PC-9 (cell line): ENCODE results near the gene RIC3. TPM values are rescaled to one million over a fixed set of nuclear protein-coding genes. Genes with fewer than 3 reads are reported as not detected.

Source experiments
- BruUV-seq: library from RNA; stranded (reverse); fragments of 400-500 nt; replicated peaks from 2 replicates; lab custom pipeline; 2021; lab: Mats Ljungman, UMichigan
- CTCF ChIA-PET: fragments of 300-600 bp; sonication (Branson Sonifier 250); formaldehyde crosslinking; loops from one replicate; lab custom pipeline; 2022; ENCODE audit warnings: antibody characterized with exemption; lab: Charles Lee
- POLR2A ChIA-PET: fragments of 300-600 bp; sonication (Branson Sonifier 250); formaldehyde crosslinking; loops from one replicate; lab custom pipeline; 2022; ENCODE audit warnings: antibody characterized with exemption; ENCODE audit not compliant: unreplicated experiment; lab: Charles Lee
- DNase-seq, 2 experiments: peaks; one replicate each; pipeline versions ENCODE4 v3.0.0 to v3.0.0-alpha.2; 2015 to 2022; ENCODE audit warnings: mixed read lengths in 1 of 2
- H2AFZ ChIP-seq: fragments of 200-600 bp; sonication (generic); 2 replicates; pipeline ENCODE4 v1.8.1; 2017; ENCODE audit warnings: antibody characterized with exemption
- H3F3A ChIP-seq: fragments of 200-600 bp; sonication (generic); 2 replicates; pipeline ENCODE4 v1.8.1; 2017; ENCODE audit warnings: antibody characterized with exemption, mild to moderate bottlenecking, low read depth; ENCODE audit not compliant: insufficient read depth
- H3K27ac ChIP-seq: fragments of 200-600 bp; sonication (generic); 2 replicates; pipeline ENCODE4 v1.6.1; 2016; ENCODE audit warnings: mixed run types
- H3K27me3 ChIP-seq: fragments of 200-600 bp; sonication (generic); 2 replicates; pipeline ENCODE4 v1.6.1; 2016; ENCODE audit warnings: low read depth, mixed run types; ENCODE audit not compliant: insufficient read depth
- H3K36me3 ChIP-seq: fragments of 200-600 bp; sonication (generic); 2 replicates; pipeline ENCODE4 v1.6.1; 2016; ENCODE audit warnings: low read depth, mixed run types
- H3K4me1 ChIP-seq: fragments of 200-600 bp; sonication (generic); replicated peaks from 2 replicates; pipeline ENCODE4 v1.6.1; 2016; ENCODE audit warnings: mixed run types; ENCODE audit not compliant: insufficient read depth
- H3K4me2 ChIP-seq: fragments of 200-600 bp; sonication (generic); 2 replicates; pipeline ENCODE4 v1.6.1; 2017; ENCODE audit warnings: mixed run types
- H3K4me3 ChIP-seq: fragments of 200-600 bp; sonication (generic); 2 replicates; pipeline ENCODE4 v1.6.1; 2016; ENCODE audit warnings: mixed run types
- H3K79me2 ChIP-seq: fragments of 200-600 bp; sonication (generic); 2 replicates; pipeline ENCODE4 v1.6.1; 2017; ENCODE audit warnings: low read depth, mixed run types
- H3K9me2 ChIP-seq: fragments of 200-600 bp; sonication (generic); 2 replicates; pipeline ENCODE4 v1.8.1; 2017; ENCODE audit warnings: mild to moderate bottlenecking; ENCODE audit not compliant: insufficient read depth
- H3K9me3 ChIP-seq: fragments of 200-600 bp; sonication (generic); 2 replicates; pipeline ENCODE4 v1.8.1; 2016; ENCODE audit warnings: low read depth; ENCODE audit not compliant: insufficient read depth
- H4K20me1 ChIP-seq: fragments of 200-600 bp; sonication (generic); 2 replicates; pipeline ENCODE4 v1.8.1; 2017; ENCODE audit not compliant: insufficient read depth
- EZH2 ChIP-seq: fragments of 200-600 bp; sonication (generic); IDR thresholded peaks from 2 replicates; pipeline ENCODE4 v1.8.0; 2017; ENCODE audit warnings: antibody characterized with exemption, low read depth
- intact Hi-C: fragments of 100-400 bp; cut with micrococcal nuclease; formaldehyde crosslinking; loops from one replicate; pipeline ENCODE4 v1.10.0; 2022; ENCODE audit not compliant: unreplicated experiment
- total RNA-seq: library from RNA; stranded (reverse); gene quantifications from 2 replicates; pipeline ENCODE4 v1.2.3, GENCODE V29; 2021
- TF ChIP-seq, protein P1 (sequence below): fragments of 200-600 bp; sonication (generic); conservative IDR thresholded peaks from 2 replicates; pipeline ENCODE4 v1.6.1; 2017; ENCODE audit warnings: mixed run types, antibody characterized with exemption, mild to moderate bottlenecking, moderate library complexity

The RIC3 gene
- total RNA-seq, 1 experiment from 2014 or later = not detected

GRCh38 chr11:8108421-8108820 lies 60.4 kb downstream of the RIC3 start:
- no peaks in the 10 kb centered on the region for H3F3A ChIP-seq
- ChIA-PET CTCF (interaction anchor here (0.9 kb wide), 1 partner anchor 9 kb away, joined by 4 read pairs; no protein-coding TSS in a partner anchor), POLR2A (no interaction called here)
- no peak for TF ChIP-seq EZH2
- TF ChIP-seq, protein P1, sequence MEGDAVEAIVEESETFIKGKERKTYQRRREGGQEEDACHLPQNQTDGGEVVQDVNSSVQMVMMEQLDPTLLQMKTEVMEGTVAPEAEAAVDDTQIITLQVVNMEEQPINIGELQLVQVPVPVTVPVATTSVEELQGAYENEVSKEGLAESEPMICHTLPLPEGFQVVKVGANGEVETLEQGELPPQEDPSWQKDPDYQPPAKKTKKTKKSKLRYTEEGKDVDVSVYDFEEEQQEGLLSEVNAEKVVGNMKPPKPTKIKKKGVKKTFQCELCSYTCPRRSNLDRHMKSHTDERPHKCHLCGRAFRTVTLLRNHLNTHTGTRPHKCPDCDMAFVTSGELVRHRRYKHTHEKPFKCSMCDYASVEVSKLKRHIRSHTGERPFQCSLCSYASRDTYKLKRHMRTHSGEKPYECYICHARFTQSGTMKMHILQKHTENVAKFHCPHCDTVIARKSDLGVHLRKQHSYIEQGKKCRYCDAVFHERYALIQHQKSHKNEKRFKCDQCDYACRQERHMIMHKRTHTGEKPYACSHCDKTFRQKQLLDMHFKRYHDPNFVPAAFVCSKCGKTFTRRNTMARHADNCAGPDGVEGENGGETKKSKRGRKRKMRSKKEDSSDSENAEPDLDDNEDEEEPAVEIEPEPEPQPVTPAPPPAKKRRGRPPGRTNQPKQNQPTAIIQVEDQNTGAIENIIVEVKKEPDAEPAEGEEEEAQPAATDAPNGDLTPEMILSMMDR = no peak
- BruUV-seq = no TSS peak
- H3K4me1 ChIP-seq = no peaks in the 10 kb centered on the region
- no peak overlapping the region for H3K4me3 ChIP-seq
- H3K79me2 ChIP-seq = no peaks in the 10 kb centered on the region
- H3K36me3 ChIP-seq = no peaks in the 10 kb centered on the region
- H3K27me3 ChIP-seq = no peaks in the 10 kb centered on the region
- no peak overlapping the region for H2AFZ ChIP-seq
- H3K9me2 ChIP-seq = no peaks in the 10 kb centered on the region
- intact Hi-C loops = no loop called here
- no peak for DNase-seq
- H3K4me2 ChIP-seq = no peak overlapping the region
- no peaks in the 10 kb centered on the region for H3K9me3 ChIP-seq
- H4K20me1 ChIP-seq = no peaks in the 10 kb centered on the region
- H3K27ac ChIP-seq = no peak overlapping the region

DNA sequence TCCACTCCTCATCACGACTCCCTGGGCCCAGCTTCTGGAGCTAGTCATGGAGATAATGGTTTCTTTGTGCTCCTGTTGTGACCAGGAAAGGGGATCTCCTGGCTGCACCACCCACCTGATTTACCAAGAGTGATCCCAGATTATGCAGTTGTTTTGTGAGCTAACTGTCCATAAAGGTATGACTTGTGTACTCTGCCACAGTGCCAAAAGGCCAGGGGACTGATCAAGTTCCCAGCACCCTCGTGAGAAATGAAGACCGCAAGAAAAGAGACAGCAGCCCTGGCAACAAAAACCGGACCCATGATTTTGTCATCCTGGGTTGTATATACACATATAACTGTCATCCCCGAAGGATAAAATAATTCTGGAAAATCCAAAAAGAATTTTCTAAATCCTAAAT lies 61.2 kb downstream of the RIC3 start:
- Histone ChIP-seq H3K79me2 (no peaks in the 10 kb centered on the region), H3F3A (no peaks in the 10 kb centered on the region), H4K20me1 (no peaks in the 10 kb centered on the region), H3K27ac (no peak overlapping the region), H3K4me1 (no peaks in the 10 kb centered on the region), H3K4me3 (no peak overlapping the region), H3K9me2 (no peaks in the 10 kb centered on the region), H3K27me3 (no peaks in the 10 kb centered on the region), H2AFZ (no peak overlapping the region), H3K9me3 (no peaks in the 10 kb centered on the region), H3K4me2 (no peak overlapping the region), H3K36me3 (no peaks in the 10 kb centered on the region)
- DNase-seq = no peak
- TF ChIP-seq, protein P1 = no peak
- no peak for TF ChIP-seq EZH2
- CTCF ChIA-PET = no interaction called here
- intact Hi-C loops = no loop called here
- BruUV-seq = no TSS peak
- POLR2A ChIA-PET = no interaction called here

- Histone ChIP-seq H4K20me1 (no peaks in the 10 kb centered on the region), H3K79me2 (no peaks in the 10 kb centered on the region), H3K4me2 (no peak overlapping the region), H2AFZ (no peak overlapping the region), H3K9me2 (no peaks in the 10 kb centered on the region), H3K27me3 (no peaks in the 10 kb centered on the region), H3K4me3 (no peak overlapping the region), H3K27ac (no peak overlapping the region), H3F3A (no peaks in the 10 kb centered on the region), H3K36me3 (no peaks in the 10 kb centered on the region), H3K9me3 (no peaks in the 10 kb centered on the region), H3K4me1 (no peaks in the 10 kb centered on the region)
- DNase-seq = no peak
- CTCF ChIA-PET = no interaction called here
- no TSS peak for BruUV-seq
- TF ChIP-seq EZH2 = no peak
- TF ChIP-seq, protein P1 = no peak
- POLR2A ChIA-PET = no interaction called here
- intact Hi-C loops = no loop called here
These were observed 62.1 kb downstream of the RIC3 start for GRCh38 chr11:8106679-8107078.
